WTC11 (cell line): ENCODE results near the gene ZNF407.

ENCODE experiments used
- CREM ChIP-seq: sonication (generic); formaldehyde crosslinking; IDR thresholded peaks from 2 replicates; pipeline ENCODE4 v1.8.1; 2022; ENCODE audit warnings: mild to moderate bottlenecking, missing genetic modification reagents, moderate library complexity
- FOXK1 ChIP-seq: sonication (generic); formaldehyde crosslinking; IDR thresholded peaks from 2 replicates; pipeline ENCODE4 v1.8.0; 2022; ENCODE audit warnings: mild to moderate bottlenecking, moderate library complexity, missing genetic modification reagents
- SMAD3 ChIP-seq: sonication (generic); formaldehyde crosslinking; IDR thresholded peaks from 2 replicates; pipeline ENCODE4 v1.8.0; 2022; ENCODE audit warnings: missing genetic modification reagents, mild to moderate bottlenecking, borderline replicate concordance
- SP1 ChIP-seq: sonication (generic); formaldehyde crosslinking; conservative IDR thresholded peaks from 2 replicates; pipeline ENCODE4 v1.8.1; 2022; ENCODE audit warnings: missing genetic modification reagents
- TP53 ChIP-seq: sonication (generic); formaldehyde crosslinking; IDR thresholded peaks from 2 replicates; pipeline ENCODE4 v1.8.1; 2023; ENCODE audit warnings: mild to moderate bottlenecking, missing genetic modification reagents
- ZNF396 ChIP-seq: fragments of 250-450 bp; sonication (Bioruptor Pico); IDR thresholded peaks from 2 replicates; pipeline ENCODE4 v1.8.0; 2021; ENCODE audit warnings: mild to moderate bottlenecking, moderate library complexity, borderline replicate concordance
- TF ChIP-seq, protein P1 (sequence below): fragments of 200-600 bp; IDR thresholded peaks from 2 replicates; pipeline ENCODE4 v1.8.0; 2022; ENCODE audit warnings: antibody characterized with exemption
- TF ChIP-seq, protein P2 (sequence below): sonication (generic); formaldehyde crosslinking; IDR thresholded peaks from 2 replicates; pipeline ENCODE4 v1.8.1; 2022; ENCODE audit warnings: mild to moderate bottlenecking, moderate library complexity, missing genetic modification reagents
- TF ChIP-seq, protein P3 (sequence below): sonication (generic); formaldehyde crosslinking; IDR thresholded peaks from 2 replicates; pipeline ENCODE4 v1.8.0; 2022; ENCODE audit warnings: mild to moderate bottlenecking, missing genetic modification reagents
- TF ChIP-seq, protein P4 (sequence below): sonication (generic); formaldehyde crosslinking; IDR thresholded peaks from 2 replicates; pipeline ENCODE4 v1.8.1; 2022; ENCODE audit warnings: low read depth, missing genetic modification reagents, borderline replicate concordance
- TF ChIP-seq, protein P5 (sequence below): fragments of 250-450 bp; sonication (Bioruptor Pico); IDR thresholded peaks from 2 replicates; pipeline ENCODE4 v1.9.0; 2021; ENCODE audit warnings: mild to moderate bottlenecking, borderline replicate concordance
- TF ChIP-seq, protein P6 (sequence below): sonication (generic); formaldehyde crosslinking; conservative IDR thresholded peaks from 2 replicates; pipeline ENCODE4 v1.8.1; 2022; ENCODE audit warnings: mild to moderate bottlenecking, missing genetic modification reagents
- TF ChIP-seq, protein P7 (sequence below): fragments of 250-450 bp; sonication (Bioruptor Pico); IDR thresholded peaks from 2 replicates; pipeline ENCODE4 v1.9.0; 2021; ENCODE audit warnings: mild to moderate bottlenecking

DNA sequence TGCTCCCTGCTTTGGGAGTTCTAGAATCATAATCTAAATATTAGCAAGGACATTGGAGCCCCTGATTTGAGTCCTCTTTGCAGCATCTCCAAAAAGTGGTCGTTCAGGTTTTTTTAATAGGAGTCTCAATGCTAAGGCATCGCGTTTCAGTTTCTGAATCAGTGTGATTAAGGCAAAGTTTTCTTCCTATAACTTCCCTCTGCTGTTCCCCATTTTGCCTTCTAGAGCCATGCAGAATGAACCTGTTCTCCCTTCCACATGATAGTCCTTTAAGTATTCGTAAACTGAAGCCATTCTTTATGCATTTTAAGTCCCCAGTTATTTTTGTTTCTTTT, 451.8 kb downstream of the ZNF407 start:
- TF ChIP-seq, protein P1, sequence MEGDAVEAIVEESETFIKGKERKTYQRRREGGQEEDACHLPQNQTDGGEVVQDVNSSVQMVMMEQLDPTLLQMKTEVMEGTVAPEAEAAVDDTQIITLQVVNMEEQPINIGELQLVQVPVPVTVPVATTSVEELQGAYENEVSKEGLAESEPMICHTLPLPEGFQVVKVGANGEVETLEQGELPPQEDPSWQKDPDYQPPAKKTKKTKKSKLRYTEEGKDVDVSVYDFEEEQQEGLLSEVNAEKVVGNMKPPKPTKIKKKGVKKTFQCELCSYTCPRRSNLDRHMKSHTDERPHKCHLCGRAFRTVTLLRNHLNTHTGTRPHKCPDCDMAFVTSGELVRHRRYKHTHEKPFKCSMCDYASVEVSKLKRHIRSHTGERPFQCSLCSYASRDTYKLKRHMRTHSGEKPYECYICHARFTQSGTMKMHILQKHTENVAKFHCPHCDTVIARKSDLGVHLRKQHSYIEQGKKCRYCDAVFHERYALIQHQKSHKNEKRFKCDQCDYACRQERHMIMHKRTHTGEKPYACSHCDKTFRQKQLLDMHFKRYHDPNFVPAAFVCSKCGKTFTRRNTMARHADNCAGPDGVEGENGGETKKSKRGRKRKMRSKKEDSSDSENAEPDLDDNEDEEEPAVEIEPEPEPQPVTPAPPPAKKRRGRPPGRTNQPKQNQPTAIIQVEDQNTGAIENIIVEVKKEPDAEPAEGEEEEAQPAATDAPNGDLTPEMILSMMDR, result no peak
- TF ChIP-seq, protein P2, sequence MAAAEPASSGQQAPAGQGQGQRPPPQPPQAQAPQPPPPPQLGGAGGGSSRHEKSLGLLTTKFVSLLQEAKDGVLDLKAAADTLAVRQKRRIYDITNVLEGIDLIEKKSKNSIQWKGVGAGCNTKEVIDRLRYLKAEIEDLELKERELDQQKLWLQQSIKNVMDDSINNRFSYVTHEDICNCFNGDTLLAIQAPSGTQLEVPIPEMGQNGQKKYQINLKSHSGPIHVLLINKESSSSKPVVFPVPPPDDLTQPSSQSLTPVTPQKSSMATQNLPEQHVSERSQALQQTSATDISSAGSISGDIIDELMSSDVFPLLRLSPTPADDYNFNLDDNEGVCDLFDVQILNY (CRISPR knock-in tag), result no peak
- no peak for TF ChIP-seq FOXK1
- TF ChIP-seq, protein P3, sequence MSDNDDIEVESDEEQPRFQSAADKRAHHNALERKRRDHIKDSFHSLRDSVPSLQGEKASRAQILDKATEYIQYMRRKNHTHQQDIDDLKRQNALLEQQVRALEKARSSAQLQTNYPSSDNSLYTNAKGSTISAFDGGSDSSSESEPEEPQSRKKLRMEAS, result no peak
- no peak for TF ChIP-seq SP1 (CRISPR knock-in tag)
- no peak for TF ChIP-seq SMAD3 (CRISPR knock-in tag)
- TF ChIP-seq, protein P4, sequence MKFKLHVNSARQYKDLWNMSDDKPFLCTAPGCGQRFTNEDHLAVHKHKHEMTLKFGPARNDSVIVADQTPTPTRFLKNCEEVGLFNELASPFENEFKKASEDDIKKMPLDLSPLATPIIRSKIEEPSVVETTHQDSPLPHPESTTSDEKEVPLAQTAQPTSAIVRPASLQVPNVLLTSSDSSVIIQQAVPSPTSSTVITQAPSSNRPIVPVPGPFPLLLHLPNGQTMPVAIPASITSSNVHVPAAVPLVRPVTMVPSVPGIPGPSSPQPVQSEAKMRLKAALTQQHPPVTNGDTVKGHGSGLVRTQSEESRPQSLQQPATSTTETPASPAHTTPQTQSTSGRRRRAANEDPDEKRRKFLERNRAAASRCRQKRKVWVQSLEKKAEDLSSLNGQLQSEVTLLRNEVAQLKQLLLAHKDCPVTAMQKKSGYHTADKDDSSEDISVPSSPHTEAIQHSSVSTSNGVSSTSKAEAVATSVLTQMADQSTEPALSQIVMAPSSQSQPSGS (CRISPR knock-in tag), result no peak
- TF ChIP-seq, protein P5, sequence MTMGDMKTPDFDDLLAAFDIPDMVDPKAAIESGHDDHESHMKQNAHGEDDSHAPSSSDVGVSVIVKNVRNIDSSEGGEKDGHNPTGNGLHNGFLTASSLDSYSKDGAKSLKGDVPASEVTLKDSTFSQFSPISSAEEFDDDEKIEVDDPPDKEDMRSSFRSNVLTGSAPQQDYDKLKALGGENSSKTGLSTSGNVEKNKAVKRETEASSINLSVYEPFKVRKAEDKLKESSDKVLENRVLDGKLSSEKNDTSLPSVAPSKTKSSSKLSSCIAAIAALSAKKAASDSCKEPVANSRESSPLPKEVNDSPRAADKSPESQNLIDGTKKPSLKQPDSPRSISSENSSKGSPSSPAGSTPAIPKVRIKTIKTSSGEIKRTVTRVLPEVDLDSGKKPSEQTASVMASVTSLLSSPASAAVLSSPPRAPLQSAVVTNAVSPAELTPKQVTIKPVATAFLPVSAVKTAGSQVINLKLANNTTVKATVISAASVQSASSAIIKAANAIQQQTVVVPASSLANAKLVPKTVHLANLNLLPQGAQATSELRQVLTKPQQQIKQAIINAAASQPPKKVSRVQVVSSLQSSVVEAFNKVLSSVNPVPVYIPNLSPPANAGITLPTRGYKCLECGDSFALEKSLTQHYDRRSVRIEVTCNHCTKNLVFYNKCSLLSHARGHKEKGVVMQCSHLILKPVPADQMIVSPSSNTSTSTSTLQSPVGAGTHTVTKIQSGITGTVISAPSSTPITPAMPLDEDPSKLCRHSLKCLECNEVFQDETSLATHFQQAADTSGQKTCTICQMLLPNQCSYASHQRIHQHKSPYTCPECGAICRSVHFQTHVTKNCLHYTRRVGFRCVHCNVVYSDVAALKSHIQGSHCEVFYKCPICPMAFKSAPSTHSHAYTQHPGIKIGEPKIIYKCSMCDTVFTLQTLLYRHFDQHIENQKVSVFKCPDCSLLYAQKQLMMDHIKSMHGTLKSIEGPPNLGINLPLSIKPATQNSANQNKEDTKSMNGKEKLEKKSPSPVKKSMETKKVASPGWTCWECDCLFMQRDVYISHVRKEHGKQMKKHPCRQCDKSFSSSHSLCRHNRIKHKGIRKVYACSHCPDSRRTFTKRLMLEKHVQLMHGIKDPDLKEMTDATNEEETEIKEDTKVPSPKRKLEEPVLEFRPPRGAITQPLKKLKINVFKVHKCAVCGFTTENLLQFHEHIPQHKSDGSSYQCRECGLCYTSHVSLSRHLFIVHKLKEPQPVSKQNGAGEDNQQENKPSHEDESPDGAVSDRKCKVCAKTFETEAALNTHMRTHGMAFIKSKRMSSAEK (CRISPR knock-in tag), result no peak
- TF ChIP-seq, protein P6, sequence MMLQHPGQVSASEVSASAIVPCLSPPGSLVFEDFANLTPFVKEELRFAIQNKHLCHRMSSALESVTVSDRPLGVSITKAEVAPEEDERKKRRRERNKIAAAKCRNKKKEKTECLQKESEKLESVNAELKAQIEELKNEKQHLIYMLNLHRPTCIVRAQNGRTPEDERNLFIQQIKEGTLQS (CRISPR knock-in tag), result no peak
- no peak for TF ChIP-seq TP53 (CRISPR knock-in tag)
- TF ChIP-seq, protein P7, sequence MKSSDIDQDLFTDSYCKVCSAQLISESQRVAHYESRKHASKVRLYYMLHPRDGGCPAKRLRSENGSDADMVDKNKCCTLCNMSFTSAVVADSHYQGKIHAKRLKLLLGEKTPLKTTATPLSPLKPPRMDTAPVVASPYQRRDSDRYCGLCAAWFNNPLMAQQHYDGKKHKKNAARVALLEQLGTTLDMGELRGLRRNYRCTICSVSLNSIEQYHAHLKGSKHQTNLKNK (CRISPR knock-in tag), result no peak
- TF ChIP-seq ZNF396 (CRISPR knock-in tag), result no peak
- TF ChIP-seq CREM (CRISPR knock-in tag), result no peak
